Measurements from ENCODE around the gene CCNG2.

- TF ChIP-seq, protein P1, sequence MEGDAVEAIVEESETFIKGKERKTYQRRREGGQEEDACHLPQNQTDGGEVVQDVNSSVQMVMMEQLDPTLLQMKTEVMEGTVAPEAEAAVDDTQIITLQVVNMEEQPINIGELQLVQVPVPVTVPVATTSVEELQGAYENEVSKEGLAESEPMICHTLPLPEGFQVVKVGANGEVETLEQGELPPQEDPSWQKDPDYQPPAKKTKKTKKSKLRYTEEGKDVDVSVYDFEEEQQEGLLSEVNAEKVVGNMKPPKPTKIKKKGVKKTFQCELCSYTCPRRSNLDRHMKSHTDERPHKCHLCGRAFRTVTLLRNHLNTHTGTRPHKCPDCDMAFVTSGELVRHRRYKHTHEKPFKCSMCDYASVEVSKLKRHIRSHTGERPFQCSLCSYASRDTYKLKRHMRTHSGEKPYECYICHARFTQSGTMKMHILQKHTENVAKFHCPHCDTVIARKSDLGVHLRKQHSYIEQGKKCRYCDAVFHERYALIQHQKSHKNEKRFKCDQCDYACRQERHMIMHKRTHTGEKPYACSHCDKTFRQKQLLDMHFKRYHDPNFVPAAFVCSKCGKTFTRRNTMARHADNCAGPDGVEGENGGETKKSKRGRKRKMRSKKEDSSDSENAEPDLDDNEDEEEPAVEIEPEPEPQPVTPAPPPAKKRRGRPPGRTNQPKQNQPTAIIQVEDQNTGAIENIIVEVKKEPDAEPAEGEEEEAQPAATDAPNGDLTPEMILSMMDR (conservative IDR thresholded peaks at IDR 0.05; ENCODE audit: low read depth, low read length) = no peak
- no peak for TF ChIP-seq EZH2 (IDR thresholded peaks at IDR 0.05; ENCODE audit: borderline replicate concordance, low read depth, low read length, poor library complexity, severe bottlenecking)
Observed at GRCh38 chr4:77125961-77126360, 31.0 kb upstream of the CCNG2 start.
